HG02623 (cell line): Measurements from ENCODE around the gene PDE4DIP.
"Not testable (repeated sequence)": the region's sequence is repeated elsewhere in the genome, so short reads cannot be mapped to it uniquely, and the experiment has no call there.

Source experiments
- ATAC-seq: cut with Tn5 transposase; IDR thresholded peaks from one replicate; pipeline ENCODE4 v1.9.1; 2021; ENCODE audit warnings: moderate library complexity; ENCODE audit not compliant: unreplicated experiment

PDE4DIP gene

GRCh38 chr1:148967580-148967979 lies 123.4 kb downstream of the PDE4DIP start:
- ATAC-seq, result not testable (repeated sequence)

DNA sequence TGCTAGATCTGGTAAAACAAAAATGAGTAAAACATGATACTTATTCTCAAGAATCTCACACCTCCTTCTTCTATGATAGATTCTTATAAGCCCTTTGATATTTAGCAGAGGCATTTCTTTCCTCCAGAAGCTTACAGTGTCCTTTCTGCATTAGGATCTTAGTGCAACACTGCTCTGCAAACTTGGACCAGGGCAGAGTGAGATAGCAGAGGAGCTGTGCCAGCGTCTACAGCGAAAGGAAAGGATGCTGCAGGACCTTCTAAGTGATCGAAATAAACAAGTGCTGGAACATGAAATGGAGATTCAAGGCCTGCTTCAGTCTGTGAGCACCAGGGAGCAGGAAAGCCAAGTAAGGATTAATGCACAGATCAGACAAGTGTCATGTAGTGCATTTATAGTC lies 124.5 kb downstream of the PDE4DIP start:
- ATAC-seq, result not testable (repeated sequence)

DNA sequence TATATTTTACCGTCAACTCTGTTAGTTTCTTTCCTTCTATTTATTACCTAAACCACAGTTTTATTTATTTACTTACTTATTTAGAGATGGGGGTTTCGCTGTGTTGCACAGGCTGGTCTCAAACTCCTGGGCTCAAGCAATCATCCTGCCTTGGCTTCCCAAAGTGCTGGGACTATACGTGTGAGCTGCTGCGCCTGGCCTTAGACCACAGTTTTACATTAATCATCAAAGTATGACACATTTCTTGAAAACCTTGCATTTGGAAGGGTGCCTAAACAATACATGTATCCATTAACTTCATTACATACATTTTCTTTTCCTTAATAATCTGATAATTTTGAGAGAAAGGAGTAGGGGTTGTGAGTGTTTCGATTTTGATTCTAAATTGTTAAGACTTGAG lies 124.9 kb downstream of the PDE4DIP start:
- not testable (repeated sequence) for ATAC-seq

DNA sequence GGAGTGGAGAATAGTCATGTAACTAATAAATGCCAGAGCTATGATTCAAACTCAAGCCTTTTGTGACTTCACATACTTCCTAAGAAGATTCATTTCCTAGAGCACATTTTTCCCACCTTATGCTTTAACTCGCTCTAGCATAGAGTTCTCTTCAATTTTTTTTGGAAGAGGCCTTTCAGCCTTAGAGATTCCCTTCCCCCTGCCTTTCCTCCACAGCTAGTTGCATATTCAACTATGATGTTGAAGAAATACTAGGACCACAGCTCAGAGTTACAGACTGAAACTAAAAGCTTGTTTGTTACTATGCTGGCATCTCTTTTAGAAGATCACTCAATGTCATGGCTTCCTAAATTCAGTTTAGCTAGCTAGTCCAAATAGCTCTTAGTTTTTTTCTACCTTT lies 131.2 kb downstream of the PDE4DIP start:
- not testable (repeated sequence) for ATAC-seq

- ATAC-seq, result not testable (repeated sequence)
Measured at GRCh38 chr1:148975866-148976537, 131.8 kb downstream of the PDE4DIP start.

GRCh38 chr1:148977785-148978184 lies 133.6 kb downstream of the PDE4DIP start:
- ATAC-seq, result not testable (repeated sequence)

DNA sequence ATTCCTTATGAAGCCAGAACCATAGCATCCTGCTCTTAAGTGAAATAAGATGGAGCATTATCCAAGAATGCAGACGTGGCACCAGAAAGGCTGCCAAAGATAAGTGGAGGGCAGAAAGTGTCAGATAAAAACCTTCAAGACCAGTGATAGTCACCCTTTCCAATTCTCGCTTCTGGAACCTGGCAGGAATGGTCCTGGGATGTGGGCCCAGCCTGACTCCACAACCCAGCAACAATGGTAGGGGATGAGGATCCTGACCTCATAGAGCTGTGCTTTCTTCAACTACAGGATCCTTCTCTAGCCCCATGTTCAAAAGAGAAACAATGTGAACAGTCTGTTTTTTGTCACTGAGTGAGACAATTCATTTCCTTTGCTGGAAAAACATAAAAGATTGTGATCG lies 145.2 kb downstream of the PDE4DIP start:
- not testable (repeated sequence) for ATAC-seq

GRCh38 chr1:148990233-148990788 lies 146.1 kb downstream of the PDE4DIP start:
- not testable (repeated sequence) for ATAC-seq

DNA sequence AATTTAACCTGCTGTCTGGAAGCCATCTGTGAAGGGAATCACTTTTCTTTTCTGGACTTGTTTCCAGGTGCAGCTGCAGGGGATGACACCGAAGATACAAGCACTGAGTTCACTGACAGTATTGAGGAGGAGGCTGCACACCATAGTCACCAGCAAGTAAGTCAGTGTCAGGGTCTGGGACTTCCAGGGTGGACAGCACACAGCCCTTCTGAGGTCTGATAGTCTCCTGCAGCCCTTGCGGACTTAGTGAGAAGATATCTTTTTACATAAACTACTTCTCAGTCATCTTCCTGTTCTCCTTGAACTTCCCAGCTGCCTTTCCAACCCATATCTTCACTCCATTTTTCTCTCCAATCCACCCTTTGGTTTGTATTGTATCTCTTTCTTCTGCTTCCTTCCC lies 147.6 kb downstream of the PDE4DIP start:
- ATAC-seq, result not testable (repeated sequence)

- ATAC-seq, result not testable (repeated sequence)
Measured at GRCh38 chr1:148992364-148992763, 148.1 kb downstream of the PDE4DIP start.

GRCh38 chr1:148996449-148997224 lies 152.4 kb downstream of the PDE4DIP start:
- not testable (repeated sequence) for ATAC-seq

- ATAC-seq, result not testable (repeated sequence)
Measured at GRCh38 chr1:148997405-148997804, 153.2 kb downstream of the PDE4DIP start.

GRCh38 chr1:149002664-149003063 lies 158.4 kb downstream of the PDE4DIP start:
- ATAC-seq, result not testable (repeated sequence)

GRCh38 chr1:149008326-149008725 lies 164.1 kb downstream of the PDE4DIP start:
- not testable (repeated sequence) for ATAC-seq

DNA sequence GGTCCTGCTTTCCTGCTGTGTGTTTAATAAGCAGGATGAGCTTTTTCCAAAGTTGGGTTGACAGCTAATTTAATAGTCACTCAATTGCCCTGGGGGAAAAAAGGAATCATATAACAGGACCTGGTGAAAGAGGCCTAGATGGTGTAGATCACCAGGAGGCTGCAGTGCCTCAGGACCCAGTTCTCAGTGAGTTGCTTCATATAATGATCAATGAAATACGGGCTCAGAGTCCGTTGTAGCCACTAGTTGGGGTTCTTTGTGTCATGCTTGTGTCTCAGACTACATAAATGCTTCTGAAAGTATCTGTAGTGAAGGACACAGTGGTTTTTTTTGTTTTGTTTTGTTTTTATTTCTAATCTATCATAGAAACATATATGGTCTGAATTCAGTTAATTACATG lies 164.5 kb downstream of the PDE4DIP start:
- not testable (repeated sequence) for ATAC-seq

- not testable (repeated sequence) for ATAC-seq
Measured at GRCh38 chr1:149009761-149010160, 165.5 kb downstream of the PDE4DIP start.

DNA sequence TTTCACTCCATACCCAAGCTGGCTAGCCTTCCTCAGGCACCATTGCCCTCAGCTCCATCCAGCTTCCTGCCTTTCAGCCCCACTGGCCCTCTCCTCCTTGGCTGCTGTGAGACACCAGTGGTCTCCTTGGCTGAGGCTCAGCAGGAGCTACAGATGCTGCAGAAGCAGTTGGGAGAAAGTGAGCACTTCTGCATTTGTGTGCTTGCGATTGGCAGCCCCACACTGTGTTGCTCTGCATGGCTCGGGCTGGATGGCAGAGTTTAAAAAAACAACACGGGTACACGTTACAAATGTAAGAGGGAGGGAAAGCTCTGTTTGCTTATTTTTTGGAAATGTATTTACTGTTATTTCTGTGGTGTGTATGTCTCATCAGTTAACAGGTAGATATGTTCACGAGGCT lies 168.4 kb downstream of the PDE4DIP start:
- ATAC-seq, result not testable (repeated sequence)

GRCh38 chr1:149013513-149013912 lies 169.3 kb downstream of the PDE4DIP start:
- ATAC-seq, result not testable (repeated sequence)

- not testable (repeated sequence) for ATAC-seq
Measured at GRCh38 chr1:149015522-149015921, 171.3 kb downstream of the PDE4DIP start.

DNA sequence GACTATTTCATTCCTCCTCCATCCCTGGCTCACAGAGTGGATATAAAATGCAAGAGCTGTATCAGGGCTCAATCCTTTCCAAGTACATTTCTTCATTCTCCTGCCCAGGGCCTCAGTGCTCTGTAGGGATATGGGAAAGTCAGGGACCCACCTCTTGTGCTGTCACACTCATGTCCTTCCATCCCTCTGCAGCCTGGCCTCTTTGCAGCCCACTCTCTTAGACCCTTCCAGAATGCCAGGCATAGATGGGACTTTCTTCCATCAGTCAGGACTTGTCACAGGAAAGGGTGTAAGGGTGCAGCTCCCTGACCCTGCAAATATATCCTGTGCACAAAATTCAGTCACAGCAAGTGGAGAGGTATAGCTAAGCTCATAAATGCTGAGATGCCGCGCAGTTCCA lies 172.4 kb downstream of the PDE4DIP start:
- not testable (repeated sequence) for ATAC-seq

GRCh38 chr1:149018577-149018976 lies 174.3 kb downstream of the PDE4DIP start:
- not testable (repeated sequence) for ATAC-seq

DNA sequence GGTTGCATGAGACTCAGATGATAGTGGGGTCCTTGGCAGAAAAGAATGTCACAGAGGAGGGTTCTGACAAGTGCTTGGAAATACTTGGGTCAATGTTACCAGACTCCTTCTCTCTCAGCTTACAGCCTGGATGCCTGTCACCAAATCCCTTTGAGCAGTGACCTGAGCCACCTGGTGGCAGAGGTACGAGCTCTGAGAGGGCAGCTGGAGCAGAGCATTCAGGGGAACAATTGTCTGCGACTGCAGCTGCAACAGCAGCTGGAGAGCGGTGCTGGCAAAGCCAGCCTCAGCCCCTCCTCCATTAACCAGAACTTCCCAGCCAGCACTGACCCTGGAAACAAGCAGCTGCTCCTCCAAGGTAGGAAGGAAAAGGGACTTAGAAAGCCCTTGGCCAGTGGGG lies 180.1 kb downstream of the PDE4DIP start:
- not testable (repeated sequence) for ATAC-seq
